H1 (cell line): Measurements from ENCODE around the gene PPA2. TPM values are rescaled to one million over a fixed set of nuclear protein-coding genes. Genes with fewer than 3 reads are reported as not detected.

Experiments
- ASH2L ChIP-seq: fragments of 200-600, 300-600 bp; sonication (generic); IDR thresholded peaks from one replicate; pipeline ENCODE4 v1.7.1; 2017; ENCODE audit warnings: low read length
- BACH1 ChIP-seq: IDR thresholded peaks from 2 replicates; pipeline ENCODE4 v1.6.1; 2012; ENCODE audit warnings: low read length, improper control_type of control experiment
- CHD7 ChIP-seq: fragments of 300-600 bp; sonication (generic); IDR thresholded peaks from 2 replicates; pipeline ENCODE4 v1.7.1; 2012; ENCODE audit warnings: low read length, moderate library complexity, mild to moderate bottlenecking, inconsistent platforms; ENCODE audit not compliant: insufficient replicate concordance
- GTF2F1 ChIP-seq: IDR thresholded peaks from 2 replicates; pipeline ENCODE4 v1.6.1; 2012; ENCODE audit warnings: low read depth, low read length, improper control_type of control experiment, borderline replicate concordance
- KDM4A ChIP-seq: IDR thresholded peaks from one replicate; pipeline ENCODE4 v1.7.1; 2012; ENCODE audit warnings: low read depth, mild to moderate bottlenecking, moderate library complexity, low read length, inconsistent platforms; ENCODE audit not compliant: severe bottlenecking
- NANOG ChIP-seq: IDR thresholded peaks from 2 replicates; pipeline ENCODE4 v1.6.1; 2011; ENCODE audit warnings: low read length, low read depth, mild to moderate bottlenecking, inconsistent platforms; ENCODE audit not compliant: insufficient read depth, poor library complexity, severe bottlenecking
- POLR2A ChIP-seq, 2 experiments: IDR thresholded peaks; 1 replicate in 1 of 2; 2 replicates in 1 of 2; pipeline ENCODE4 v1.6.1; 2011; ENCODE audit warnings: low read depth in 2 of 2, low read length in 2 of 2, mild to moderate bottlenecking in 2 of 2; ENCODE audit errors: control extremely low read depth in 1 of 2
- USF2 ChIP-seq: IDR thresholded peaks from 2 replicates; pipeline ENCODE4 v1.6.1; 2011; ENCODE audit warnings: low read length, improper control_type of control experiment
- YY1 ChIP-seq: IDR thresholded peaks from 2 replicates; pipeline ENCODE4 v1.6.1; 2011; ENCODE audit warnings: low read depth, mild to moderate bottlenecking, low read length
- polyA plus RNA-seq, 7 experiments: library from polyadenylated mRNA; depleted of rRNA in 3 of 7; stranded (reverse) in 5 of 7; unstranded in 2 of 7; fragments of >200 nt in 5 of 7; fragments of 200-250 nt in 2 of 7; gene quantifications; 1 replicate in 5 of 7; 2 replicates in 1 of 7; 4 replicates in 1 of 7; pipeline versions ENCODE4 v1.2.1 to v1.2.3, GENCODE V29; 2011 to 2013; ENCODE audit warnings: missing spikeins in 2 of 7, mixed read lengths in 2 of 7
- total RNA-seq: library from RNA; stranded (reverse); fragmentation: NEBNext Ultra II Directional; extraction: Animal tissue kit (Norgen Biotek cat#: 25700); gene quantifications from 2 replicates; pipeline ENCODE4 v1.2.1, GENCODE V29; 2021

PPA2 gene
- total and polyA plus RNA-seq, 2 of the 8 experiments (the other 6 are each of a cell fraction or from before 2014, with no cell fraction given) = 24.9 to 62.7 TPM

GRCh38 chr4:105369988-105370387 is 103.9 kb downstream of the PPA2 start (continued):
- TF ChIP-seq CHD7 (no peak), GTF2F1 (no peak), USF2 (no peak), YY1 (no peak), ASH2L (no peak), BACH1 (no peak), POLR2A (IDR thresholded peaks at IDR 0.05; ENCODE audit: control extremely low read depth in 1 of 2, low read depth in 2 of 2, low read length in 2 of 2) (no peak), NANOG (no peak), KDM4A (no peak)
